HepG2 (cell line): ENCODE results near the gene DPYD. TPM values are rescaled to one million over a fixed set of nuclear protein-coding genes. Genes with fewer than 3 reads are reported as not detected.

Experiments
- ATAC-seq: fragments of 200-7000 bp; cut with Tn5 transposase; 3 replicates; pipeline ENCODE4 v1.9.1; 2020; ENCODE audit warnings: mild to moderate bottlenecking, moderate library complexity
- BruUV-seq: library from RNA; stranded (reverse); fragments of 400-500 nt; replicated peaks from 2 replicates; lab custom pipeline; 2021; lab: Mats Ljungman, UMichigan
- CTCF ChIA-PET: fragments of 300-600 bp; formaldehyde crosslinking; extraction: SDS; loops from one replicate; lab custom pipeline; 2021; ENCODE audit warnings: low total read pairs, inconsistent platforms, low intra/inter-chr PET ratio; lab: Yijun Ruan, JAX
- POLR2A ChIA-PET: fragments of 350-600 bp; sonication (Branson Sonifier 250); formaldehyde crosslinking; loops from one replicate; lab custom pipeline; 2020; ENCODE audit warnings: antibody characterized with exemption, inconsistent platforms; lab: Yijun Ruan, JAX
- DNase-seq: peaks from one replicate; pipeline ENCODE4 v3.0.0-alpha.2; 2015; ENCODE audit warnings: low spot score
- FAIRE-seq: peaks from 3 replicates; lab custom pipeline; 2011; peaks lifted over from hg19 to GRCh38; lab: Jason Lieb, UNC
- H2AFZ ChIP-seq: one replicate; pipeline ENCODE4 v1.6.1; 2011; ENCODE audit warnings: low read length, inconsistent platforms
- H3K27ac ChIP-seq: fragments of 300-600 bp; 3 replicates; pipeline ENCODE4 v1.8.0; 2011; ENCODE audit warnings: mixed run types, mild to moderate bottlenecking, mixed read lengths, low read length, inconsistent platforms; ENCODE audit not compliant: insufficient read depth; ENCODE audit errors: extremely low read length
- H3K27me3 ChIP-seq, 2 experiments: fragments of 200-600 bp in 1 of 2; 2 replicates in 1 of 2; 3 replicates in 1 of 2; pipeline versions ENCODE4 v1.6.0 to v1.8.0; 2011; ENCODE audit warnings: low read length in 2 of 2, mild to moderate bottlenecking in 2 of 2, moderate library complexity in 2 of 2, inconsistent platforms in 1 of 2; ENCODE audit not compliant: insufficient read depth in 2 of 2, control insufficient read depth in 1 of 2
- H3K36me3 ChIP-seq, 2 experiments: fragments of 200-600 bp in 1 of 2; replicated peaks in 1 of 2; 2 replicates in 1 of 2; 3 replicates in 1 of 2; pipeline versions ENCODE4 v1.5.1 to v1.8.0; 2011; ENCODE audit warnings: low read length in 2 of 2, inconsistent platforms in 1 of 2; ENCODE audit not compliant: insufficient read depth in 2 of 2, control insufficient read depth in 1 of 2
- H3K4me1 ChIP-seq: 2 replicates; pipeline ENCODE4 v1.5.1; 2012; ENCODE audit warnings: low read length, inconsistent platforms; ENCODE audit not compliant: insufficient read depth
- H3K4me2 ChIP-seq: 2 replicates; pipeline ENCODE4 v1.6.0; 2011; ENCODE audit warnings: low read depth, low read length, inconsistent platforms
- H3K4me3 ChIP-seq, 3 experiments: fragments of 200-600 bp in 1 of 3; sonication (generic), shearing (Covaris generic) in 1 of 3; replicated peaks in 1 of 3; 2 replicates each; pipeline ENCODE4 v1.5.1; 2011 to 2016; ENCODE audit warnings: low read length in 3 of 3, inconsistent platforms in 2 of 3, low read depth in 2 of 3, mild to moderate bottlenecking in 2 of 3, control low read depth in 1 of 3, mixed read lengths in 1 of 3; ENCODE audit not compliant: insufficient read depth in 1 of 3
- H3K79me2 ChIP-seq: one replicate; pipeline ENCODE4 v1.6.1; 2011; ENCODE audit warnings: low read length, inconsistent platforms; ENCODE audit not compliant: insufficient read depth
- H3K9ac ChIP-seq: 2 replicates; pipeline ENCODE4 v1.6.0; 2011; ENCODE audit warnings: mild to moderate bottlenecking, low read depth, low read length, inconsistent platforms; ENCODE audit not compliant: insufficient read depth
- H3K9me3 ChIP-seq: 2 replicates; pipeline ENCODE4 v1.5.1; 2012; ENCODE audit warnings: mild to moderate bottlenecking, low read length
- H4K20me1 ChIP-seq: 2 replicates; pipeline ENCODE4 v1.6.0; 2011; ENCODE audit warnings: inconsistent platforms, mild to moderate bottlenecking, low read length, moderate library complexity; ENCODE audit not compliant: insufficient read depth
- BRCA1 ChIP-seq: sonication (generic); formaldehyde crosslinking; IDR thresholded peaks from 2 replicates; pipeline ENCODE4 v1.4.0; 2020; ENCODE audit warnings: missing genetic modification reagents
- DZIP1 ChIP-seq: sonication (generic); formaldehyde crosslinking; IDR thresholded peaks from 2 replicates; pipeline ENCODE4 v1.5.0; 2020; ENCODE audit warnings: mild to moderate bottlenecking, missing genetic modification reagents
- GRHL1 ChIP-seq: sonication (generic); formaldehyde crosslinking; conservative IDR thresholded peaks from 2 replicates; pipeline ENCODE4 v1.8.0; 2022; ENCODE audit warnings: missing genetic modification reagents
- HOXA3 ChIP-seq: sonication (generic); formaldehyde crosslinking; IDR thresholded peaks from 2 replicates; pipeline ENCODE4 v1.5.0; 2020; ENCODE audit warnings: missing genetic modification reagents
- RAD51 ChIP-seq: fragments of 450-650 bp; IDR thresholded peaks from 2 replicates; pipeline ENCODE4 v1.6.1; 2016; ENCODE audit warnings: borderline replicate concordance
- SKI ChIP-seq: fragments of 450-650 bp; IDR thresholded peaks from one replicate; pipeline ENCODE4 v1.6.1; 2018; ENCODE audit warnings: mild to moderate bottlenecking; ENCODE audit not compliant: partially characterized antibody
- THAP11 ChIP-seq: IDR thresholded peaks from 2 replicates; pipeline ENCODE4 v1.6.1; 2016; ENCODE audit warnings: missing biosample characterization, missing genetic modification reagents
- ZBTB33 ChIP-seq: sonication (generic); formaldehyde crosslinking; IDR thresholded peaks from 2 replicates; pipeline ENCODE4 v1.4.0; 2020; ENCODE audit warnings: missing genetic modification reagents
- ZBTB7A ChIP-seq: sonication (generic); formaldehyde crosslinking; IDR thresholded peaks from 2 replicates; pipeline ENCODE4 v1.8.0; 2022; ENCODE audit warnings: mild to moderate bottlenecking, missing genetic modification reagents
- ZFP37 ChIP-seq: sonication (generic); formaldehyde crosslinking; IDR thresholded peaks from 2 replicates; pipeline ENCODE4 v1.4.0; 2020; ENCODE audit warnings: missing genetic modification reagents, borderline replicate concordance
- ZNF101 ChIP-seq: sonication (generic); formaldehyde crosslinking; IDR thresholded peaks from 2 replicates; pipeline ENCODE4 v1.4.0; 2020; ENCODE audit warnings: mild to moderate bottlenecking, low read depth, missing genetic modification reagents, borderline replicate concordance
- ZNF546 ChIP-seq: sonication (generic); formaldehyde crosslinking; conservative IDR thresholded peaks from 2 replicates; pipeline ENCODE4 v1.8.1; 2023; ENCODE audit warnings: mild to moderate bottlenecking, missing genetic modification reagents
- ZNF7 ChIP-seq: IDR thresholded peaks from 2 replicates; pipeline ENCODE4 v1.6.1; 2016; ENCODE audit warnings: missing biosample characterization, missing genetic modification reagents
- ZUFSP ChIP-seq: sonication (generic); formaldehyde crosslinking; IDR thresholded peaks from 2 replicates; pipeline ENCODE4 v1.9.0; 2021; ENCODE audit warnings: missing genetic modification reagents, mild to moderate bottlenecking, borderline replicate concordance
- WGBS: methylation state at CpG from one replicate; pipeline ENCODE4 v1.1.6; 2017; ENCODE audit warnings: low lambda C conversion rate; 5-methylcytosine and 5-hydroxymethylcytosine counted together
- in situ Hi-C: cut with HindIII; loops from 2 replicates; pipeline ENCODE4 v1.10.0; 2017; ENCODE audit warnings: low pct_unique_long_range_greater_than_20kb; ENCODE audit not compliant: extremely low pct_ligation_motif_present
- intact Hi-C: fragments of 100-400 bp; cut with micrococcal nuclease; formaldehyde crosslinking; loops from one replicate; pipeline ENCODE4 v1.10.0; 2022; ENCODE audit not compliant: unreplicated experiment
- polyA plus RNA-seq, 8 experiments: library from polyadenylated mRNA; depleted of rRNA in 3 of 8; stranded (reverse) in 7 of 8; unstranded in 1 of 8; fragments of >200 nt; fragmentation: Illumina TruSeq in 4 of 8; extraction: Trizol in 4 of 8; gene quantifications; 2 replicates each; pipeline versions ENCODE4 v1.2.1 to v1.2.3, GENCODE V29; 2011 to 2016; ENCODE audit warnings: low read depth in 4 of 8, missing spikeins in 1 of 8, mixed read lengths in 1 of 8; ENCODE audit not compliant: insufficient read depth in 1 of 8
- total RNA-seq, 5 experiments: library from RNA; depleted of rRNA; stranded (reverse); fragments of >200 nt; fragmentation: Illumina TruSeq; extraction: Trizol; gene quantifications; 2 replicates each; pipeline ENCODE4 v1.2.3, GENCODE V29; 2016; ENCODE audit warnings: low read depth in 1 of 5

Gene DPYD
- total and polyA plus RNA-seq, 2 of the 13 experiments (the other 11 are each of a cell fraction or from before 2014, with no cell fraction given), result 1.3 to 3.4 TPM

DNA sequence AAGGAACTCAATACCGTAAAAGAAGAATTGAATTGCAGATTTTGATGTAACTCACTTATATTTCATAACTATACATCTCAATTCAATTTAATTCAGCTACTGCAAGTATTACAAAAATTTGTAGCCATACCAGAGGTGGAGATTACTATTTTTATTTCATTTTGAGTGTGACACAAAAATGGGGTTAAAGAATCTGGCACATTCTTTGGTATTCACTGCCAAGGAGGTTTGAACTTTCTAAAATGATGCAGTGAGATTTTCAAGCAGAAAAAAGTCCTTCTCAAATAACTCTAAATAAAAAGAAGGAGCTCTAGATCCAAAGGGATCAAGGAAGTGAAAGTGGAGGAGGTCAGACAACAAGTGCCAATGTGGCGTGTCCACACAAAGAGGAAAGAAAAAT lies 569.0 kb downstream of the DPYD start:
- TF ChIP-seq ZUFSP (CRISPR knock-in tag), result no peak
- no peak for TF ChIP-seq SKI
- no peak for TF ChIP-seq ZNF546 (CRISPR knock-in tag)
- no peak for TF ChIP-seq HOXA3
- no peak for TF ChIP-seq BRCA1
- TF ChIP-seq ZFP37 (CRISPR knock-in tag), result no peak
- no peak for TF ChIP-seq DZIP1 (CRISPR knock-in tag)
- no peak for TF ChIP-seq THAP11 (CRISPR knock-in tag)
- TF ChIP-seq RAD51, result no peak
- TF ChIP-seq ZBTB7A, result no peak
- TF ChIP-seq ZNF101, result no peak
- TF ChIP-seq ZBTB33, result no peak
- no peak for TF ChIP-seq ZNF7 (CRISPR knock-in tag)
- no peak for TF ChIP-seq GRHL1 (CRISPR knock-in tag)
- 82% methylated on average over 2 of the region's 2 CpGs for WGBS
- POLR2A ChIA-PET, result no interaction called here
- Histone ChIP-seq H3K27me3 (no peaks in the 10 kb centered on the region), H4K20me1 (no peaks in the 10 kb centered on the region), H3K27ac (no peak overlapping the region), H2AFZ (no peak overlapping the region), H3K79me2 (no peaks in the 10 kb centered on the region), H3K4me1 (no peaks in the 10 kb centered on the region), H3K4me3 (no peak overlapping the region), H3K9me3 (peaks cover 23% of the 10 kb centered on the region), H3K36me3 (no peaks in the 10 kb centered on the region), H3K4me2 (no peak overlapping the region), H3K9ac (no peak overlapping the region)
- in situ Hi-C loops, result no loop called here
- intact Hi-C loops, result no loop called here
- CTCF ChIA-PET, result no interaction called here
- BruUV-seq, result no TSS peak
- DNase-seq (no peak), FAIRE-seq (no peak), ATAC-seq (no peak)
